Measurements from ENCODE around the gene ZC3H18. TPM values are rescaled to one million over a fixed set of nuclear protein-coding genes. Genes with fewer than 3 reads are reported as not detected.

The ZC3H18 gene
- total RNA-seq, 5 donors from 2014 or later (not counting 1 experiment from before 2014, with no cell fraction given), result 87.0 to 111 (median 91.5) TPM

GRCh38 chr16:88624977-88625576 is 54.9 kb downstream of the ZC3H18 start:
- ATAC-seq (replicated peaks in 1 of 4) (no peak), DNase-seq (no peak)
- H3K4me1 ChIP-seq (ENCODE audit: control insufficient read depth in 1 of 2, extremely low read depth in 1 of 2, insufficient read depth in 2 of 2, low read length in 2 of 2), result peaks cover 0 to 29% of the 10 kb centered on the region in 2 experiments
- H3K27me3 Mint-ChIP-seq, result no peaks in the 10 kb centered on the region
- H3K36me3 Mint-ChIP-seq, result peaks cover 41% of the 10 kb centered on the region
- POLR2A ChIA-PET, result no interaction called here
- no peak overlapping the region for H3K4me3 Mint-ChIP-seq
- H3K4me3 ChIP-seq (ENCODE audit: control insufficient read depth in 1 of 2, extremely low read depth in 1 of 2, low read length in 1 of 2), result no peak overlapping the region
- H3K9me3 Mint-ChIP-seq, result no peaks in the 10 kb centered on the region
- WGBS (ENCODE audit: insufficient coverage), result 85% methylated on average over 4 of the region's 17 CpGs
- CTCF ChIA-PET, result no interaction called here
- H3K27me3 ChIP-seq (replicated peaks in 1 of 2; ENCODE audit: control insufficient read depth in 2 of 2, extremely low read depth in 1 of 2, insufficient read depth in 2 of 2, low read length in 1 of 2), result no peaks in the 10 kb centered on the region
- H3K27ac Mint-ChIP-seq, result peak overlapping the region in 1 of 2 donors; percentile 39
- H3K36me3 ChIP-seq (ENCODE audit: control insufficient read depth in 2 of 2, extremely low read depth in 1 of 2, insufficient read depth in 1 of 2, low read length in 1 of 2), result peaks cover 33 to 72% of the 10 kb centered on the region in 2 donors
- no peaks in the 10 kb centered on the region for H3K9me3 ChIP-seq
- no peak overlapping the region for H3K27ac ChIP-seq (ENCODE audit: low read length)
- peaks cover 6 to 23% (median 15%) of the 10 kb centered on the region in 3 donors for H3K4me1 Mint-ChIP-seq

GRCh38 chr16:88626646-88627045 is 56.4 kb downstream of the ZC3H18 start:
- H3K4me1 ChIP-seq (ENCODE audit: control insufficient read depth in 1 of 2, extremely low read depth in 1 of 2, insufficient read depth in 2 of 2, low read length in 2 of 2), result peaks cover 0 to 13% of the 10 kb centered on the region in 2 experiments
- POLR2A ChIA-PET, result no interaction called here
- peaks cover 37 to 84% of the 10 kb centered on the region in 2 donors for H3K36me3 ChIP-seq (ENCODE audit: control insufficient read depth in 2 of 2, extremely low read depth in 1 of 2, insufficient read depth in 1 of 2, low read length in 1 of 2)
- Mint-ChIP-seq H3K36me3 (peaks cover 46% of the 10 kb centered on the region), H3K4me1 (peaks cover 4 to 10% (median 6%) of the 10 kb centered on the region in 3 donors), H3K27me3 (no peaks in the 10 kb centered on the region), H3K27ac (peak overlapping the region in 1 of 2 donors; percentile 39), H3K9me3 (no peaks in the 10 kb centered on the region), H3K4me3 (no peak overlapping the region)
- H3K4me3 ChIP-seq (ENCODE audit: control insufficient read depth in 1 of 2, extremely low read depth in 1 of 2, low read length in 1 of 2), result no peak overlapping the region
- DNase-seq (no peak), ATAC-seq (replicated peaks in 1 of 4) (no peak)
- 98% methylated on average over 9 of the region's 9 CpGs for WGBS (ENCODE audit: insufficient coverage)
- H3K27me3 ChIP-seq (replicated peaks in 1 of 2; ENCODE audit: control insufficient read depth in 2 of 2, extremely low read depth in 1 of 2, insufficient read depth in 2 of 2, low read length in 1 of 2), result no peaks in the 10 kb centered on the region
- H3K9me3 ChIP-seq, result no peaks in the 10 kb centered on the region
- CTCF ChIA-PET, result no interaction called here
- H3K27ac ChIP-seq (ENCODE audit: low read length), result no peak overlapping the region

- Mint-ChIP-seq H3K4me1 (peaks cover 0 to 8% (median 4%) of the 10 kb centered on the region in 3 donors), H3K9me3 (no peaks in the 10 kb centered on the region), H3K27ac (no peak overlapping the region), H3K27me3 (no peaks in the 10 kb centered on the region), H3K36me3 (peaks cover 40% of the 10 kb centered on the region), H3K4me3 (no peak overlapping the region)
- no peak overlapping the region for H3K27ac ChIP-seq (ENCODE audit: low read length)
- peaks cover 40 to 80% of the 10 kb centered on the region in 2 donors for H3K36me3 ChIP-seq (ENCODE audit: control insufficient read depth in 2 of 2, extremely low read depth in 1 of 2, insufficient read depth in 1 of 2, low read length in 1 of 2)
- ATAC-seq (replicated peaks in 1 of 4) (no peak), DNase-seq (no peak)
- no peak overlapping the region for H3K4me3 ChIP-seq (ENCODE audit: control insufficient read depth in 1 of 2, extremely low read depth in 1 of 2, low read length in 1 of 2)
- peaks cover 0 to 2% of the 10 kb centered on the region in 2 experiments for H3K4me1 ChIP-seq (ENCODE audit: control insufficient read depth in 1 of 2, extremely low read depth in 1 of 2, insufficient read depth in 2 of 2, low read length in 2 of 2)
- no peaks in the 10 kb centered on the region for H3K27me3 ChIP-seq (replicated peaks in 1 of 2; ENCODE audit: control insufficient read depth in 2 of 2, extremely low read depth in 1 of 2, insufficient read depth in 2 of 2, low read length in 1 of 2)
- no peaks in the 10 kb centered on the region for H3K9me3 ChIP-seq
- ChIA-PET POLR2A (no interaction called here), CTCF (no interaction called here)
- over 99% methylated on average over 14 of the region's 27 CpGs for whole genome bisulfite sequencing (ENCODE audit: insufficient coverage)
Observed at GRCh38 chr16:88627531-88628411, 57.6 kb downstream of the ZC3H18 start.

GRCh38 chr16:88628512-88628974 is 58.3 kb downstream of the ZC3H18 start:
- POLR2A ChIA-PET, result no interaction called here
- 94% methylated on average over 6 of the region's 12 CpGs for WGBS (ENCODE audit: insufficient coverage)
- Mint-ChIP-seq H3K4me3 (no peak overlapping the region), H3K27me3 (no peaks in the 10 kb centered on the region), H3K4me1 (peaks cover 0 to 10% (median 4%) of the 10 kb centered on the region in 3 donors), H3K9me3 (no peaks in the 10 kb centered on the region), H3K27ac (no peak overlapping the region), H3K36me3 (peaks cover 33% of the 10 kb centered on the region)
- no peak overlapping the region for H3K27ac ChIP-seq (ENCODE audit: low read length)
- DNase-seq (no peak), ATAC-seq (replicated peaks in 1 of 4) (no peak)
- H3K4me3 ChIP-seq (ENCODE audit: control insufficient read depth in 1 of 2, extremely low read depth in 1 of 2, low read length in 1 of 2), result no peak overlapping the region
- peaks cover 0 to under 1% of the 10 kb centered on the region in 2 experiments for H3K27me3 ChIP-seq (replicated peaks in 1 of 2; ENCODE audit: control insufficient read depth in 2 of 2, extremely low read depth in 1 of 2, insufficient read depth in 2 of 2, low read length in 1 of 2)
- CTCF ChIA-PET, result no interaction called here
- peaks cover 37 to 73% of the 10 kb centered on the region in 2 donors for H3K36me3 ChIP-seq (ENCODE audit: control insufficient read depth in 2 of 2, extremely low read depth in 1 of 2, insufficient read depth in 1 of 2, low read length in 1 of 2)
- H3K4me1 ChIP-seq (ENCODE audit: control insufficient read depth in 1 of 2, extremely low read depth in 1 of 2, insufficient read depth in 2 of 2, low read length in 2 of 2), result peaks cover 2 to 6% of the 10 kb centered on the region in 2 experiments
- H3K9me3 ChIP-seq, result no peaks in the 10 kb centered on the region

- Histone ChIP-seq H3K4me3 (ENCODE audit: control insufficient read depth in 1 of 2, extremely low read depth in 1 of 2, low read length in 1 of 2) (no peak overlapping the region), H3K27ac (ENCODE audit: low read length) (no peak overlapping the region), H3K27me3 (replicated peaks in 1 of 2; ENCODE audit: control insufficient read depth in 2 of 2, extremely low read depth in 1 of 2, insufficient read depth in 2 of 2, low read length in 1 of 2) (peaks cover 0 to 3% of the 10 kb centered on the region in 2 experiments), H3K4me1 (ENCODE audit: control insufficient read depth in 1 of 2, extremely low read depth in 1 of 2, insufficient read depth in 2 of 2, low read length in 2 of 2) (peaks cover 11 to 19% of the 10 kb centered on the region in 2 experiments), H3K9me3 (no peaks in the 10 kb centered on the region), H3K36me3 (ENCODE audit: control insufficient read depth in 2 of 2, extremely low read depth in 1 of 2, insufficient read depth in 1 of 2, low read length in 1 of 2) (peaks cover 29 to 60% of the 10 kb centered on the region in 2 donors)
- ChIA-PET CTCF (no interaction called here), POLR2A (no interaction called here)
- Mint-ChIP-seq H3K27ac (no peak overlapping the region), H3K9me3 (no peaks in the 10 kb centered on the region), H3K4me1 (peaks cover 0 to 13% (median 5%) of the 10 kb centered on the region in 3 donors), H3K4me3 (no peak overlapping the region), H3K36me3 (peaks cover 24% of the 10 kb centered on the region), H3K27me3 (no peaks in the 10 kb centered on the region)
- ATAC-seq (replicated peaks in 1 of 4) (no peak), DNase-seq (no peak)
- WGBS (ENCODE audit: insufficient coverage), result 90% methylated on average over 9 of the region's 9 CpGs
Observed at GRCh38 chr16:88629835-88630234, 59.6 kb downstream of the ZC3H18 start.

GRCh38 chr16:88630433-88630832 is 60.2 kb downstream of the ZC3H18 start:
- no peaks in the 10 kb centered on the region for H3K9me3 ChIP-seq
- H3K27me3 ChIP-seq (replicated peaks in 1 of 2; ENCODE audit: control insufficient read depth in 2 of 2, extremely low read depth in 1 of 2, insufficient read depth in 2 of 2, low read length in 1 of 2), result peaks cover 0 to 7% of the 10 kb centered on the region in 2 experiments
- peaks cover 24% of the 10 kb centered on the region for H3K36me3 Mint-ChIP-seq
- DNase-seq (no peak), ATAC-seq (replicated peaks in 1 of 4) (no peak)
- ChIA-PET POLR2A (no interaction called here), CTCF (no interaction called here)
- WGBS (ENCODE audit: insufficient coverage), result 98% methylated on average over 7 of the region's 12 CpGs
- no peaks in the 10 kb centered on the region for H3K27me3 Mint-ChIP-seq
- H3K4me1 ChIP-seq (ENCODE audit: control insufficient read depth in 1 of 2, extremely low read depth in 1 of 2, insufficient read depth in 2 of 2, low read length in 2 of 2), result peaks cover 15 to 25% of the 10 kb centered on the region in 2 experiments
- H3K4me3 Mint-ChIP-seq, result no peak overlapping the region
- H3K4me1 Mint-ChIP-seq, result peaks cover 0 to 17% (median 7%) of the 10 kb centered on the region in 3 donors
- no peak overlapping the region for H3K4me3 ChIP-seq (ENCODE audit: control insufficient read depth in 1 of 2, extremely low read depth in 1 of 2, low read length in 1 of 2)
- no peak overlapping the region for H3K27ac Mint-ChIP-seq
- no peaks in the 10 kb centered on the region for H3K9me3 Mint-ChIP-seq
- peaks cover 27 to 54% of the 10 kb centered on the region in 2 donors for H3K36me3 ChIP-seq (ENCODE audit: control insufficient read depth in 2 of 2, extremely low read depth in 1 of 2, insufficient read depth in 1 of 2, low read length in 1 of 2)
- no peak overlapping the region for H3K27ac ChIP-seq (ENCODE audit: low read length)

All from T-cell (primary cell).